Stimulated activated CD4-positive, alpha-beta T cell treated with anti-CD3 and anti-CD28 coated beads, TNF-alpha, amount 100 ng/mL, for 24 hours (primary cell): ENCODE measurements around the gene GCLC.

ENCODE experiments used
- DNase-seq, 3 experiments: peaks; one replicate each; pipeline ENCODE4 v3.0.0-alpha.2; 2020; ENCODE audit warnings: low read depth in 3 of 3

The GCLC gene

GRCh38 chr6:53524455-53524815 is 20.5 kb downstream of the GCLC start:
- no peak for DNase-seq

GRCh38 chr6:53523511-53524454 is 21.1 kb downstream of the GCLC start:
- no peak for DNase-seq

- DNase-seq: no peak
These were observed 24.5 kb downstream of the GCLC start for GRCh38 chr6:53520320-53520928.

- no peak for DNase-seq
These were observed 26.0 kb downstream of the GCLC start for GRCh38 chr6:53518862-53519261.

GRCh38 chr6:53517021-53517420 is 27.9 kb downstream of the GCLC start:
- DNase-seq: no peak

- DNase-seq: no peak
These were observed 30.2 kb downstream of the GCLC start for GRCh38 chr6:53514677-53515076.

- no peak for DNase-seq
These were observed 31.4 kb downstream of the GCLC start for GRCh38 chr6:53513519-53513966.

- DNase-seq: no peak
These were observed 31.8 kb downstream of the GCLC start for GRCh38 chr6:53513056-53513455.

GRCh38 chr6:53512626-53513025 is 32.3 kb downstream of the GCLC start:
- no peak for DNase-seq

- DNase-seq: no peak
These were observed 34.2 kb downstream of the GCLC start for GRCh38 chr6:53510746-53511145.

- DNase-seq: no peak
These were observed 38.0 kb downstream of the GCLC start for GRCh38 chr6:53506872-53507271.

- no peak for DNase-seq
These were observed 40.4 kb downstream of the GCLC start for GRCh38 chr6:53504512-53504911.

- no peak for DNase-seq
These were observed 41.8 kb downstream of the GCLC start for GRCh38 chr6:53503060-53503459.

- DNase-seq: no peak
These were observed 43.5 kb downstream of the GCLC start for GRCh38 chr6:53501432-53501831.

GRCh38 chr6:53500095-53500494 is 44.8 kb downstream of the GCLC start:
- no peak for DNase-seq

GRCh38 chr6:53499094-53499493 is 45.8 kb downstream of the GCLC start:
- DNase-seq: no peak

GRCh38 chr6:53498649-53499048 is 46.3 kb downstream of the GCLC start:
- DNase-seq: no peak

- DNase-seq: no peak
These were observed 47.0 kb downstream of the GCLC start for GRCh38 chr6:53497905-53498304.

- no peak for DNase-seq
These were observed 48.0 kb downstream of the GCLC start for GRCh38 chr6:53496797-53497375.

GRCh38 chr6:53495506-53496499 is 49.1 kb downstream of the GCLC start:
- no peak for DNase-seq

- no peak for DNase-seq
These were observed 50.8 kb downstream of the GCLC start for GRCh38 chr6:53494076-53494475.

GRCh38 chr6:53493635-53494025 is 51.3 kb downstream of the GCLC start:
- no peak for DNase-seq
